ENCODE data around the gene PHYHD1. TPM values are rescaled to one million over a fixed set of nuclear protein-coding genes. Genes with fewer than 3 reads are reported as not detected.

PHYHD1 gene
- total RNA-seq, 1 experiment from 2014 or later: 18.0 TPM

DNA sequence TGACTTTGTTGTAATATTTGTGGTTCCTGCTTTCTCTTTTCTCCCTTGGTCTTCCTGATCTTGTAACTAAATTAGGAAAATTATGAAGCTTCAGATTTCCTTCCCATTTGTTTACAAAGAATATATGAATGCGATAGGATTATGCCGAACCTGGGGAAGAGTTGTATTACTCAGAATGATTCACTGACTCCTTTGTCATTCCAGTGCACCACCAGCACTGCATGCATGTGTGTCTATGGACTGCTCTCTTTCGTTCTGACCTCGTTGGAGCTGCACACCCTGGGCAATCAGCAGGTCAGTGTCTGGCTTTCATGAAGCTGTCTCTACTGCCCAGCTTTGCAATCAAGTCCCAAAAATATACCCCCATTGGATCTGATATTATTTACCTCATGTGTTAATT lies 52.2 kb downstream of the PHYHD1 start:
- no peak overlapping the region for H3K14ac ChIP-seq (ENCODE audit: insufficient read depth, low read length)
- H3K4me1 ChIP-seq (ENCODE audit: insufficient read depth, low read length): no peaks in the 10 kb centered on the region
- Mint-ChIP-seq H3K4me1 (no peaks in the 10 kb centered on the region), H3K4me3 (no peak overlapping the region), H3K27me3 (ENCODE audit: low read depth) (no peaks in the 10 kb centered on the region), H3K36me3 (ENCODE audit: insufficient read depth in 1 of 3, low read depth in 3 of 3) (peaks cover 39 to 88% (median 80%) of the 10 kb centered on the region in 3 experiments; a peak in 6 of 7 replicates), H3K9me3 (no peaks in the 10 kb centered on the region), H3K27ac (peak overlapping the region in 1 of 3 experiments; percentile 27; a peak in 1 of 7 replicates)
- no peak overlapping the region for H2BK20ac ChIP-seq (ENCODE audit: low read depth, low read length, poor library complexity, severe bottlenecking)
- H4K91ac ChIP-seq (ENCODE audit: insufficient read length, low read depth, low read length): no peak overlapping the region
- no peak overlapping the region for H3T11ph ChIP-seq (ENCODE audit: low read length)
- no CpG with 5 or more reads among the region's 4 CpGs for WGBS (ENCODE audit: extremely low coverage, insufficient read length, low lambda C conversion rate)
- H3K27ac ChIP-seq (ENCODE audit: insufficient read length, low read depth, low read length): no peak overlapping the region
- no peak overlapping the region for H4K8ac ChIP-seq (replicated peaks; ENCODE audit: insufficient read length, low read depth, low read length)
- H3K4ac ChIP-seq (ENCODE audit: low read depth, low read length): no peak overlapping the region
- H4K5ac ChIP-seq (ENCODE audit: insufficient read length, low read depth, low read length): no peak overlapping the region
- no peak overlapping the region for H3K4me2 ChIP-seq (ENCODE audit: insufficient read depth, insufficient read length, low read length)
- no peak overlapping the region for H2BK120ac ChIP-seq (ENCODE audit: low read depth, low read length, poor library complexity, severe bottlenecking)
- no peak overlapping the region for H3K23ac ChIP-seq (ENCODE audit: insufficient read length, low read depth, low read length)
- H2AFZ ChIP-seq (ENCODE audit: low read length): no peak overlapping the region
- no peaks in the 10 kb centered on the region for H4K20me1 ChIP-seq (ENCODE audit: control insufficient read depth, insufficient read depth, insufficient read length)
- H3K79me1 ChIP-seq (ENCODE audit: insufficient read depth, low read depth, low read length, poor library complexity, severe bottlenecking): no peaks in the 10 kb centered on the region
- no peaks in the 10 kb centered on the region for H3K9me3 ChIP-seq (ENCODE audit: control insufficient read depth, low read depth, low read length)
- H3K23me2 ChIP-seq (ENCODE audit: insufficient read length, low read depth, low read length, poor library complexity, severe bottlenecking): no peaks in the 10 kb centered on the region
- DNase-seq: no peak
- H2BK5ac ChIP-seq (ENCODE audit: insufficient read length, low read length): no peak overlapping the region
- H2BK12ac ChIP-seq (ENCODE audit: insufficient read length, low read depth, low read length): no peak overlapping the region
- no peak overlapping the region for H3K18ac ChIP-seq (ENCODE audit: insufficient read length, low read depth, low read length)
- TF ChIP-seq, protein P1, sequence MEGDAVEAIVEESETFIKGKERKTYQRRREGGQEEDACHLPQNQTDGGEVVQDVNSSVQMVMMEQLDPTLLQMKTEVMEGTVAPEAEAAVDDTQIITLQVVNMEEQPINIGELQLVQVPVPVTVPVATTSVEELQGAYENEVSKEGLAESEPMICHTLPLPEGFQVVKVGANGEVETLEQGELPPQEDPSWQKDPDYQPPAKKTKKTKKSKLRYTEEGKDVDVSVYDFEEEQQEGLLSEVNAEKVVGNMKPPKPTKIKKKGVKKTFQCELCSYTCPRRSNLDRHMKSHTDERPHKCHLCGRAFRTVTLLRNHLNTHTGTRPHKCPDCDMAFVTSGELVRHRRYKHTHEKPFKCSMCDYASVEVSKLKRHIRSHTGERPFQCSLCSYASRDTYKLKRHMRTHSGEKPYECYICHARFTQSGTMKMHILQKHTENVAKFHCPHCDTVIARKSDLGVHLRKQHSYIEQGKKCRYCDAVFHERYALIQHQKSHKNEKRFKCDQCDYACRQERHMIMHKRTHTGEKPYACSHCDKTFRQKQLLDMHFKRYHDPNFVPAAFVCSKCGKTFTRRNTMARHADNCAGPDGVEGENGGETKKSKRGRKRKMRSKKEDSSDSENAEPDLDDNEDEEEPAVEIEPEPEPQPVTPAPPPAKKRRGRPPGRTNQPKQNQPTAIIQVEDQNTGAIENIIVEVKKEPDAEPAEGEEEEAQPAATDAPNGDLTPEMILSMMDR (conservative IDR thresholded peaks at IDR 0.05): no peak
- no peaks in the 10 kb centered on the region for H3K27me3 ChIP-seq (ENCODE audit: insufficient read depth, low read length)
- no peak overlapping the region for H3K9ac ChIP-seq (ENCODE audit: extremely low read depth, insufficient read length, low read length)
- no peak overlapping the region for H2AK5ac ChIP-seq (ENCODE audit: insufficient read length, low read length)
- H2BK15ac ChIP-seq (ENCODE audit: low read depth, low read length): no peak overlapping the region
- H3K79me2 ChIP-seq (ENCODE audit: insufficient read depth, low read length): no peaks in the 10 kb centered on the region
- H3K56ac ChIP-seq (ENCODE audit: insufficient read length, low read depth, low read length): no peak overlapping the region
